AG04450 (cell line): Measurements from ENCODE around the gene SLC26A5. TPM values are rescaled to one million over a fixed set of nuclear protein-coding genes. Genes with fewer than 3 reads are reported as not detected.

Source experiments
- CTCF ChIA-PET: fragments of 300-600, 350-600 bp; formaldehyde crosslinking; extraction: SDS; loops from one replicate; lab custom pipeline; 2022; ENCODE audit warnings: antibody characterized with exemption, inconsistent platforms; lab: Charles Lee
- POLR2A ChIA-PET: fragments of 350-600 bp; formaldehyde crosslinking; extraction: SDS; loops from one replicate; lab custom pipeline; 2021; ENCODE audit warnings: antibody characterized with exemption, inconsistent platforms; lab: Yijun Ruan, JAX
- DNase-seq: peaks from one replicate; pipeline ENCODE4 v3.0.0-alpha.2; 2011; ENCODE audit warnings: low read depth, low spot score
- H3K27ac ChIP-seq: one replicate; pipeline ENCODE4 v1.5.1; 2012; ENCODE audit warnings: low read depth, low read length, control low read depth
- H3K27me3 ChIP-seq: one replicate; pipeline ENCODE4 v1.6.0; 2012; ENCODE audit warnings: low read length; ENCODE audit not compliant: control insufficient read depth, insufficient read depth
- H3K4me3 ChIP-seq: 2 replicates; pipeline ENCODE4 v1.5.1; 2011; ENCODE audit warnings: mild to moderate bottlenecking, low read depth, low read length, control low read depth
- H3K9me3 ChIP-seq: 2 replicates; pipeline ENCODE4 v1.5.1; 2012; ENCODE audit warnings: low read length; ENCODE audit not compliant: control insufficient read depth, insufficient read depth
- polyA plus RNA-seq: library from polyadenylated mRNA; depleted of rRNA; stranded (reverse); fragments of >200 nt; gene quantifications from 2 replicates; pipeline ENCODE4 v1.2.3, GENCODE V29; 2011
- TF ChIP-seq, protein P1 (sequence below): IDR thresholded peaks from 2 replicates; pipeline ENCODE4 v1.5.1; 2011; ENCODE audit warnings: low read depth, low read length, control low read depth, inconsistent platforms

The SLC26A5 gene
- polyA plus RNA-seq, 1 experiment, result not detected

- H3K27ac ChIP-seq, result no peak overlapping the region
- no peak for DNase-seq
- no peaks in the 10 kb centered on the region for H3K27me3 ChIP-seq
- H3K4me3 ChIP-seq, result no peak overlapping the region
- POLR2A ChIA-PET, result no interaction called here
- CTCF ChIA-PET, result no interaction called here
- TF ChIP-seq, protein P1, sequence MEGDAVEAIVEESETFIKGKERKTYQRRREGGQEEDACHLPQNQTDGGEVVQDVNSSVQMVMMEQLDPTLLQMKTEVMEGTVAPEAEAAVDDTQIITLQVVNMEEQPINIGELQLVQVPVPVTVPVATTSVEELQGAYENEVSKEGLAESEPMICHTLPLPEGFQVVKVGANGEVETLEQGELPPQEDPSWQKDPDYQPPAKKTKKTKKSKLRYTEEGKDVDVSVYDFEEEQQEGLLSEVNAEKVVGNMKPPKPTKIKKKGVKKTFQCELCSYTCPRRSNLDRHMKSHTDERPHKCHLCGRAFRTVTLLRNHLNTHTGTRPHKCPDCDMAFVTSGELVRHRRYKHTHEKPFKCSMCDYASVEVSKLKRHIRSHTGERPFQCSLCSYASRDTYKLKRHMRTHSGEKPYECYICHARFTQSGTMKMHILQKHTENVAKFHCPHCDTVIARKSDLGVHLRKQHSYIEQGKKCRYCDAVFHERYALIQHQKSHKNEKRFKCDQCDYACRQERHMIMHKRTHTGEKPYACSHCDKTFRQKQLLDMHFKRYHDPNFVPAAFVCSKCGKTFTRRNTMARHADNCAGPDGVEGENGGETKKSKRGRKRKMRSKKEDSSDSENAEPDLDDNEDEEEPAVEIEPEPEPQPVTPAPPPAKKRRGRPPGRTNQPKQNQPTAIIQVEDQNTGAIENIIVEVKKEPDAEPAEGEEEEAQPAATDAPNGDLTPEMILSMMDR, result no peak
- H3K9me3 ChIP-seq, result no peaks in the 10 kb centered on the region
Observed at GRCh38 chr7:103398483-103399127, 47.4 kb downstream of the SLC26A5 start.

DNA sequence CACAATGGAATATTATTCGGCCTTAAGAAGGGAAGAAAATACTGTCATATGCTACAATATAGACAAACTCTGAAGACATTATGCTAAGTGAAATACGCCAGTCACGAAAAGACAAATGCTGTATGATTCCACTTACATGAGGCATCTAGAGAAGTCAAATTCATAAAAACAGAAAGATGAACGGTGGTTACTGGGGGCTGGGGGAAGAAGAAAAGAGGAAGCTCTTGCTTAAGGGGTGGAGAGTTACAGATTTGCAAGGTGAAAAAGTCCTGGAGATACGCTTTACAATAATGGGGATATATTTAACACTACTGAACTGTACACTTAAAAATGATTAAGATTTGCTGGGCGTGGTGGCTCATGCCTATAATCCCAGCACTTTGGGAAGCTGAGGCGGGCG lies 49.5 kb downstream of the SLC26A5 start:
- Histone ChIP-seq H3K27ac (no peak overlapping the region), H3K27me3 (no peaks in the 10 kb centered on the region), H3K9me3 (no peaks in the 10 kb centered on the region), H3K4me3 (no peak overlapping the region)
- ChIA-PET CTCF (no interaction called here), POLR2A (no interaction called here)
- TF ChIP-seq, protein P1, result no peak
- DNase-seq, result no peak

GRCh38 chr7:103395071-103395470 lies 50.9 kb downstream of the SLC26A5 start:
- no peak for DNase-seq
- TF ChIP-seq, protein P1, result no peak
- no peaks in the 10 kb centered on the region for H3K27me3 ChIP-seq
- POLR2A ChIA-PET, result no interaction called here
- no peak overlapping the region for H3K27ac ChIP-seq
- H3K4me3 ChIP-seq, result no peak overlapping the region
- CTCF ChIA-PET, result no interaction called here
- no peaks in the 10 kb centered on the region for H3K9me3 ChIP-seq

DNA sequence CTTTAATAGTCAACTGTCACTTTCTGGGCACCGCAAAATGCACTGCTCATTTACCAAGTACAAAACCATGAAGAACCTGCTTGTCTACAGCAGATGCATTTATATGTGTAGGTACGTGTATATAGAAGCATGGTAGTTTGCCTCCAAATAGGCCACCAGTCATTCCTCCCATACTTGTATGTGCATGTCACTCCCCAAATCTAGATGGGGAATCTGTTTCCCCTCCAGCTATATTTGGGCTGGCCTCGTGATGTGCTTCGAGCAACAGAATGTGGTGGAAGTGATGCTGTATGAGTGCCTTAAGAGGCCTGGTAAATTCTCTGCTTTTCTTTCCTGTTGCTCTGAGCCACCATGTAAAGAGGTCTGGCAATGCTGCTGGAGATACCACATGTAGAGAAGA lies 51.4 kb downstream of the SLC26A5 start:
- CTCF ChIA-PET, result no interaction called here
- DNase-seq, result no peak

GRCh38 chr7:103391976-103392375 lies 54.0 kb downstream of the SLC26A5 start:
- H3K4me3 ChIP-seq, result no peak overlapping the region
- H3K27ac ChIP-seq, result no peak overlapping the region
- DNase-seq, result no peak
- peaks cover 4% of the 10 kb centered on the region for H3K27me3 ChIP-seq
- ChIA-PET POLR2A (no interaction called here), CTCF (no interaction called here)
- TF ChIP-seq, protein P1, result no peak
- no peaks in the 10 kb centered on the region for H3K9me3 ChIP-seq

More for the DNA sequence above, 51.4 kb downstream of the SLC26A5 start:
- Histone ChIP-seq H3K27me3 (peaks cover 2% of the 10 kb centered on the region), H3K27ac (no peak overlapping the region), H3K9me3 (no peaks in the 10 kb centered on the region), H3K4me3 (no peak overlapping the region)
- TF ChIP-seq, protein P1, result no peak
- POLR2A ChIA-PET, result no interaction called here
